ENCODE measurements around the gene WDPCP. TPM values are rescaled to one million over a fixed set of nuclear protein-coding genes. Genes with fewer than 3 reads are reported as not detected.

The WDPCP gene
- polyA plus RNA-seq, 1 donor from 2014 or later, result 8.9 TPM

DNA sequence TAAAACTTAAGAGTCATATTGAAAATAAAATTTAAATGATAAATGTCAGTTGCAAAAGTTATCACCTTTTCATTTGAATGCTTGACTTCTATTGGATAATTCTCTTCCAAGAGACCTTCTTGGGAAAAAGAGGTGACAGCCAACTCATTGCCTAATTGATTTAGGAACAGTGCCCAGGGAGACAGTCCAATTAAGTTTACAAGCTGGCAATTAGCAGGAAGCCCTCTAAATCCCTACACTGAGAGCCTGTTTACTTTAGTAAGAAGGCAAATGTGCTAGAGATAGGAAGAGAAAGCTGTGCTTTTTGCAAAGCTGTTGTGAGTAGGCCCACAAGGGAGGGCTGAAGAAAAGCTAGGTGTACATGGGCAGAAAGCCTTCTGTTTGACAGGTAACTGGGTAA lies 189.1 kb downstream of the WDPCP start:
- no peak overlapping the region for H3K27ac ChIP-seq (ENCODE audit: low read length)
- TF ChIP-seq, protein P1, sequence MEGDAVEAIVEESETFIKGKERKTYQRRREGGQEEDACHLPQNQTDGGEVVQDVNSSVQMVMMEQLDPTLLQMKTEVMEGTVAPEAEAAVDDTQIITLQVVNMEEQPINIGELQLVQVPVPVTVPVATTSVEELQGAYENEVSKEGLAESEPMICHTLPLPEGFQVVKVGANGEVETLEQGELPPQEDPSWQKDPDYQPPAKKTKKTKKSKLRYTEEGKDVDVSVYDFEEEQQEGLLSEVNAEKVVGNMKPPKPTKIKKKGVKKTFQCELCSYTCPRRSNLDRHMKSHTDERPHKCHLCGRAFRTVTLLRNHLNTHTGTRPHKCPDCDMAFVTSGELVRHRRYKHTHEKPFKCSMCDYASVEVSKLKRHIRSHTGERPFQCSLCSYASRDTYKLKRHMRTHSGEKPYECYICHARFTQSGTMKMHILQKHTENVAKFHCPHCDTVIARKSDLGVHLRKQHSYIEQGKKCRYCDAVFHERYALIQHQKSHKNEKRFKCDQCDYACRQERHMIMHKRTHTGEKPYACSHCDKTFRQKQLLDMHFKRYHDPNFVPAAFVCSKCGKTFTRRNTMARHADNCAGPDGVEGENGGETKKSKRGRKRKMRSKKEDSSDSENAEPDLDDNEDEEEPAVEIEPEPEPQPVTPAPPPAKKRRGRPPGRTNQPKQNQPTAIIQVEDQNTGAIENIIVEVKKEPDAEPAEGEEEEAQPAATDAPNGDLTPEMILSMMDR (IDR thresholded peaks at IDR 0.05; ENCODE audit: poor library complexity, severe bottlenecking), result no peak
- no peaks in the 10 kb centered on the region for H3K36me3 ChIP-seq (ENCODE audit: insufficient read depth, low read length)
- H3K4me2 ChIP-seq (ENCODE audit: low read length), result no peak overlapping the region
- H3F3A ChIP-seq (ENCODE audit: insufficient read depth, low read length, poor library complexity, severe bottlenecking), result no peaks in the 10 kb centered on the region
- no peak overlapping the region for H2AFZ ChIP-seq (ENCODE audit: low read depth, low read length)
- no peak overlapping the region for H3K4me3 ChIP-seq (ENCODE audit: low read length)
- H3K79me2 ChIP-seq (replicated peaks; ENCODE audit: insufficient read depth, low read length), result no peaks in the 10 kb centered on the region
- no peaks in the 10 kb centered on the region for H4K20me1 ChIP-seq (ENCODE audit: insufficient read depth)
- H3K9ac ChIP-seq (ENCODE audit: low read length), result no peak overlapping the region
- H3K9me2 ChIP-seq (ENCODE audit: insufficient read depth, low read length), result no peaks in the 10 kb centered on the region
- no peaks in the 10 kb centered on the region for H3K27me3 ChIP-seq (ENCODE audit: insufficient read depth, low read depth, low read length)
- no peaks in the 10 kb centered on the region for H3K9me3 ChIP-seq (ENCODE audit: low read length)

DNA sequence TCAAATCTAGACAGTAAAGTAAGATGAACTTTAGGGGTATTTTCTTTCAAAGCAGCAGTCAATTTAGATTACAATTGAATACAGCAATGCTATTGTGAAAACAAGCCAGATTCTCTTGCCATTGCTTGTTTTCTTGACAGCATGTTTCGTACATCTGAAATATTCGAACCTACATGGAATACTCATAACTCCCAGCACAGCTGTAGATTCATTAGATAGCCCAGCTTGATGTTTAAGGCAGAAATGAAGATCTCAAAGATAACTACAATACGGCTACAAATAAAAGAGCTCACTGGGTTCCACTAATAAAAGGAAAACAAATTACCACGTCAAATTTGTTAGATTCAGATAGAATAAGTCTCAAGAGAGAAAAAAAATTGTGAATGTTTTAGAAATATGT lies 208.8 kb downstream of the WDPCP start:
- no peaks in the 10 kb centered on the region for H4K20me1 ChIP-seq (ENCODE audit: insufficient read depth)
- no peaks in the 10 kb centered on the region for H3K79me2 ChIP-seq (replicated peaks; ENCODE audit: insufficient read depth, low read length)
- H2AFZ ChIP-seq (ENCODE audit: low read depth, low read length), result no peak overlapping the region
- H3K9me3 ChIP-seq (ENCODE audit: low read length), result no peaks in the 10 kb centered on the region
- no peak overlapping the region for H3K9ac ChIP-seq (ENCODE audit: low read length)
- H3K27ac ChIP-seq (ENCODE audit: low read length), result no peak overlapping the region
- no peaks in the 10 kb centered on the region for H3F3A ChIP-seq (ENCODE audit: insufficient read depth, low read length, poor library complexity, severe bottlenecking)
- no peak overlapping the region for H3K4me2 ChIP-seq (ENCODE audit: low read length)
- no peaks in the 10 kb centered on the region for H3K36me3 ChIP-seq (ENCODE audit: insufficient read depth, low read length)
- H3K9me2 ChIP-seq (ENCODE audit: insufficient read depth, low read length), result no peaks in the 10 kb centered on the region
- no peaks in the 10 kb centered on the region for H3K27me3 ChIP-seq (ENCODE audit: insufficient read depth, low read depth, low read length)
- no peak for TF ChIP-seq EP300 (conservative IDR thresholded peaks at IDR 0.05; ENCODE audit: poor library complexity, severe bottlenecking)
- TF ChIP-seq TAF1 (IDR thresholded peaks at IDR 0.05; ENCODE audit: low read depth), result no peak
- TF ChIP-seq MXI1 (conservative IDR thresholded peaks at IDR 0.05; ENCODE audit: poor library complexity, severe bottlenecking), result no peak
- TF ChIP-seq POLR2AphosphoS5 (IDR thresholded peaks at IDR 0.05), result no peak
- TF ChIP-seq, protein P1 (IDR thresholded peaks at IDR 0.05; ENCODE audit: poor library complexity, severe bottlenecking), result no peak
- no peak for TF ChIP-seq RAD21 (conservative IDR thresholded peaks at IDR 0.05)
- no peak for TF ChIP-seq EZH2 (IDR thresholded peaks at IDR 0.05; ENCODE audit: borderline replicate concordance, insufficient read depth, low read length, poor library complexity, severe bottlenecking)
- no peak for TF ChIP-seq SMC3 (conservative IDR thresholded peaks at IDR 0.05; ENCODE audit: poor library complexity)
- no peak overlapping the region for H3K4me3 ChIP-seq (ENCODE audit: low read length)

DNA sequence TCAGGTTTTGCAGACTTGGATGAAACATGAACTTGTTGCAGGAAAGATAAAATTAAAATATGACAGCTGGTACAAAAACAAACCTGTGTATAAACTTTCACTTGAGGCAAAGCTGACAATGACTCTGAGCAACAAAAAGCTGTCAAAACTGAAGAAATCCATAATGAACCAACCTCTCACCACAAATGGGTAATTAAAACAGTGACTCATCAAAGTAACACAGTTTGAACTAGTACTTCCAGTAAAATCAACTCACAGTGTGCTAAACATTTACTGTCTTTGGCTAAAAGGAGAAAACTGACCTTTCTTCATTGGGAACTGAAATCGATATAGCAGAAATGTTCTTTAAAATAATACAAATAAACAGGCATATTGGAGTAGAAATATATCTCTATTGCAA lies 209.7 kb downstream of the WDPCP start:
- no peaks in the 10 kb centered on the region for H3K9me3 ChIP-seq (ENCODE audit: low read length)
- H3K79me2 ChIP-seq (replicated peaks; ENCODE audit: insufficient read depth, low read length), result no peaks in the 10 kb centered on the region

More for the DNA sequence above, 209.7 kb downstream of the WDPCP start:
- H3K4me3 ChIP-seq (ENCODE audit: low read length), result no peak overlapping the region
- no peaks in the 10 kb centered on the region for H3K9me2 ChIP-seq (ENCODE audit: insufficient read depth, low read length)
- no peaks in the 10 kb centered on the region for H3K36me3 ChIP-seq (ENCODE audit: insufficient read depth, low read length)
- H3K27me3 ChIP-seq (ENCODE audit: insufficient read depth, low read depth, low read length), result no peaks in the 10 kb centered on the region
- no peak overlapping the region for H3K4me2 ChIP-seq (ENCODE audit: low read length)
- H3F3A ChIP-seq (ENCODE audit: insufficient read depth, low read length, poor library complexity, severe bottlenecking), result no peaks in the 10 kb centered on the region
- H3K9ac ChIP-seq (ENCODE audit: low read length), result no peak overlapping the region
- no peaks in the 10 kb centered on the region for H4K20me1 ChIP-seq (ENCODE audit: insufficient read depth)
- no peak overlapping the region for H2AFZ ChIP-seq (ENCODE audit: low read depth, low read length)
- H3K27ac ChIP-seq (ENCODE audit: low read length), result no peak overlapping the region
- TF ChIP-seq RAD21 (conservative IDR thresholded peaks at IDR 0.05) (no peak), EZH2 (IDR thresholded peaks at IDR 0.05; ENCODE audit: borderline replicate concordance, insufficient read depth, low read length, poor library complexity, severe bottlenecking) (no peak), MXI1 (conservative IDR thresholded peaks at IDR 0.05; ENCODE audit: poor library complexity, severe bottlenecking) (no peak), TAF1 (IDR thresholded peaks at IDR 0.05; ENCODE audit: low read depth) (no peak), SMC3 (conservative IDR thresholded peaks at IDR 0.05; ENCODE audit: poor library complexity) (no peak), POLR2AphosphoS5 (IDR thresholded peaks at IDR 0.05) (no peak), EP300 (conservative IDR thresholded peaks at IDR 0.05; ENCODE audit: poor library complexity, severe bottlenecking) (no peak)
- TF ChIP-seq, protein P2, sequence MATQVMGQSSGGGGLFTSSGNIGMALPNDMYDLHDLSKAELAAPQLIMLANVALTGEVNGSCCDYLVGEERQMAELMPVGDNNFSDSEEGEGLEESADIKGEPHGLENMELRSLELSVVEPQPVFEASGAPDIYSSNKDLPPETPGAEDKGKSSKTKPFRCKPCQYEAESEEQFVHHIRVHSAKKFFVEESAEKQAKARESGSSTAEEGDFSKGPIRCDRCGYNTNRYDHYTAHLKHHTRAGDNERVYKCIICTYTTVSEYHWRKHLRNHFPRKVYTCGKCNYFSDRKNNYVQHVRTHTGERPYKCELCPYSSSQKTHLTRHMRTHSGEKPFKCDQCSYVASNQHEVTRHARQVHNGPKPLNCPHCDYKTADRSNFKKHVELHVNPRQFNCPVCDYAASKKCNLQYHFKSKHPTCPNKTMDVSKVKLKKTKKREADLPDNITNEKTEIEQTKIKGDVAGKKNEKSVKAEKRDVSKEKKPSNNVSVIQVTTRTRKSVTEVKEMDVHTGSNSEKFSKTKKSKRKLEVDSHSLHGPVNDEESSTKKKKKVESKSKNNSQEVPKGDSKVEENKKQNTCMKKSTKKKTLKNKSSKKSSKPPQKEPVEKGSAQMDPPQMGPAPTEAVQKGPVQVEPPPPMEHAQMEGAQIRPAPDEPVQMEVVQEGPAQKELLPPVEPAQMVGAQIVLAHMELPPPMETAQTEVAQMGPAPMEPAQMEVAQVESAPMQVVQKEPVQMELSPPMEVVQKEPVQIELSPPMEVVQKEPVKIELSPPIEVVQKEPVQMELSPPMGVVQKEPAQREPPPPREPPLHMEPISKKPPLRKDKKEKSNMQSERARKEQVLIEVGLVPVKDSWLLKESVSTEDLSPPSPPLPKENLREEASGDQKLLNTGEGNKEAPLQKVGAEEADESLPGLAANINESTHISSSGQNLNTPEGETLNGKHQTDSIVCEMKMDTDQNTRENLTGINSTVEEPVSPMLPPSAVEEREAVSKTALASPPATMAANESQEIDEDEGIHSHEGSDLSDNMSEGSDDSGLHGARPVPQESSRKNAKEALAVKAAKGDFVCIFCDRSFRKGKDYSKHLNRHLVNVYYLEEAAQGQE (IDR thresholded peaks at IDR 0.05; ENCODE audit: borderline replicate concordance), result no peak
- TF ChIP-seq, protein P1 (IDR thresholded peaks at IDR 0.05; ENCODE audit: poor library complexity, severe bottlenecking), result no peak

Measured in neural cell (in vitro differentiated cells).